ENCODE data around the gene ARSH. TPM values are rescaled to one million over a fixed set of nuclear protein-coding genes. Genes with fewer than 3 reads are reported as not detected.

The ARSH gene, protein sequence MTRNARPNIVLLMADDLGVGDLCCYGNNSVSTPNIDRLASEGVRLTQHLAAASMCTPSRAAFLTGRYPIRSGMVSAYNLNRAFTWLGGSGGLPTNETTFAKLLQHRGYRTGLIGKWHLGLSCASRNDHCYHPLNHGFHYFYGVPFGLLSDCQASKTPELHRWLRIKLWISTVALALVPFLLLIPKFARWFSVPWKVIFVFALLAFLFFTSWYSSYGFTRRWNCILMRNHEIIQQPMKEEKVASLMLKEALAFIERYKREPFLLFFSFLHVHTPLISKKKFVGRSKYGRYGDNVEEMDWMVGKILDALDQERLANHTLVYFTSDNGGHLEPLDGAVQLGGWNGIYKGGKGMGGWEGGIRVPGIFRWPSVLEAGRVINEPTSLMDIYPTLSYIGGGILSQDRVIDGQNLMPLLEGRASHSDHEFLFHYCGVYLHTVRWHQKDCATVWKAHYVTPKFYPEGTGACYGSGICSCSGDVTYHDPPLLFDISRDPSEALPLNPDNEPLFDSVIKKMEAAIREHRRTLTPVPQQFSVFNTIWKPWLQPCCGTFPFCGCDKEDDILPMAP
- total RNA-seq (not detected), polyA plus RNA-seq (under 1 TPM in 1 of 2 donors, not detected in 1; 0.02 TPM)
- long read RNA-seq, donor 1: 0 reads
- long read RNA-seq, donor 2: 0 reads
- long read RNA-seq, donor 3: 0 reads
- long read RNA-seq, donor 4: 0 reads
- long read RNA-seq, donor 5: 0 reads

DNA sequence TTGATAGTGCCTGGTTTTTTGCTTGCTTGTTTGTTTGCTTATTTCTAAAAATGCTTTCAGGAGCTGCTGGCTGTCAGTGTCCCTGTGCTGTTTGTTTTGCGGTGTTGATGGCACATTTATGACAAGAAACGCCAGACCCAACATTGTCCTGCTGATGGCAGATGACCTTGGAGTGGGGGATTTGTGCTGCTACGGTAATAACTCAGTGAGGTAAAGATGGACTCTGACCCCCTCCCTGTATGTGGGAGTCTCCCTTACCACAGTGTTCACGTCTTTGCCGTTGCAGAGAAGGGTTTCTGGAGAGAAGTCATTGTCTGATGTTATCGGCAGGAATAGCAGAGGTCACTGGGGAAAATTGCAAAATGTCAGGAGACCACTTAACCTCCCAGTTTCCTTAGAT is at the start of gene ARSH:
TSS of gene ARSH (plus strand) at position 52 of the 400 bp plus-strand sequence. CDS start at position 119, 67 bp downstream.
- ATAC-seq (ENCODE audit: insufficient read depth, low FRiP score): no peak
- H3K4me3 ChIP-seq: no peak within 1 kb of the TSS
- TF ChIP-seq, protein P1, sequence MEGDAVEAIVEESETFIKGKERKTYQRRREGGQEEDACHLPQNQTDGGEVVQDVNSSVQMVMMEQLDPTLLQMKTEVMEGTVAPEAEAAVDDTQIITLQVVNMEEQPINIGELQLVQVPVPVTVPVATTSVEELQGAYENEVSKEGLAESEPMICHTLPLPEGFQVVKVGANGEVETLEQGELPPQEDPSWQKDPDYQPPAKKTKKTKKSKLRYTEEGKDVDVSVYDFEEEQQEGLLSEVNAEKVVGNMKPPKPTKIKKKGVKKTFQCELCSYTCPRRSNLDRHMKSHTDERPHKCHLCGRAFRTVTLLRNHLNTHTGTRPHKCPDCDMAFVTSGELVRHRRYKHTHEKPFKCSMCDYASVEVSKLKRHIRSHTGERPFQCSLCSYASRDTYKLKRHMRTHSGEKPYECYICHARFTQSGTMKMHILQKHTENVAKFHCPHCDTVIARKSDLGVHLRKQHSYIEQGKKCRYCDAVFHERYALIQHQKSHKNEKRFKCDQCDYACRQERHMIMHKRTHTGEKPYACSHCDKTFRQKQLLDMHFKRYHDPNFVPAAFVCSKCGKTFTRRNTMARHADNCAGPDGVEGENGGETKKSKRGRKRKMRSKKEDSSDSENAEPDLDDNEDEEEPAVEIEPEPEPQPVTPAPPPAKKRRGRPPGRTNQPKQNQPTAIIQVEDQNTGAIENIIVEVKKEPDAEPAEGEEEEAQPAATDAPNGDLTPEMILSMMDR (IDR thresholded peaks at IDR 0.05; ENCODE audit: control extremely low read depth, extremely low read depth): no peak

DNA sequence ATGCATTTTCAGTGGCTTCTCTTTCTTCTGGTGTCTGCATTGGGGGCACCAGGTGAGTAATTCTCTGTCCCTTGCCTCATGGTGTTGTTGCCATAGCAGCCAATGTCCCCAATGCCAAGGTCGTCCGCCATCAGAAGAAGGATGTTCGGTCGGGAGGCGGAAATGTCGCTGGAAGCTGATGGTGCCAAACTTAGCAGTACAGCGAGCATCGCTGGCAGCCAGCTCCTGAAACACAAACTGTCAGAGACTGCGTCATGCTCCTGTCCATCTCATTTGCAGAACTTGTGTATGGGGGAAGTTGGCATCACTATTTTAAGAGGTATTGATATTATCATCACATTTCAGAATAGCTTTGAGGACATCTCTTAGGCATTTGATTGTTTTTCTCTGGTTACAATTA is 48.1 kb upstream of the ARSH start:
- peaks cover 0 to 20% (median 0%) of the 10 kb centered on the region in 3 donors for H3K27me3 ChIP-seq (ENCODE audit: control insufficient read depth in 3 of 3, insufficient read depth in 3 of 3, low read length in 2 of 3)
- H3K9ac ChIP-seq (ENCODE audit: insufficient read depth in 1 of 2, low read length in 2 of 2): no peak overlapping the region
- H3K9me3 ChIP-seq (ENCODE audit: control insufficient read depth in 4 of 4, insufficient read depth in 3 of 4, low read length in 3 of 4): no peaks in the 10 kb centered on the region
- no peaks in the 10 kb centered on the region for H3K36me3 ChIP-seq (ENCODE audit: control insufficient read depth in 4 of 4, insufficient read depth in 4 of 4, low read length in 4 of 4)
- WGBS, 2 donors: 81 to 85% methylated on average over 9 of the region's 9 CpGs
- H3K4me3 ChIP-seq: no peak overlapping the region
- no peak for DNase-seq
- no peak for ATAC-seq (ENCODE audit: insufficient read depth, low FRiP score)
- H3K4me1 ChIP-seq (ENCODE audit: control insufficient read depth in 5 of 5, insufficient read depth in 5 of 5, low read length in 5 of 5): no peaks in the 10 kb centered on the region
- no peak overlapping the region for H3K27ac ChIP-seq (ENCODE audit: low read depth in 1 of 2, low read length in 1 of 2)
- TF ChIP-seq, protein P1 (IDR thresholded peaks at IDR 0.05; ENCODE audit: control extremely low read depth, extremely low read depth): no peak

More for the DNA sequence above, at the start of gene ARSH:
- Histone ChIP-seq H3K27ac (ENCODE audit: low read depth in 1 of 2, low read length in 1 of 2) (no peak within 1 kb of the TSS), H3K9me3 (ENCODE audit: control insufficient read depth in 4 of 4, insufficient read depth in 3 of 4, low read length in 3 of 4) (peaks cover 0 to 11% (median 1%) of the 10 kb centered on the region in 4 donors), H3K9ac (ENCODE audit: insufficient read depth in 1 of 2, low read length in 2 of 2) (no peak within 1 kb of the TSS), H3K4me1 (ENCODE audit: control insufficient read depth in 5 of 5, insufficient read depth in 5 of 5, low read length in 5 of 5) (no peaks in the 10 kb centered on the region), H3K36me3 (ENCODE audit: control insufficient read depth in 4 of 4, insufficient read depth in 4 of 4, low read length in 4 of 4) (no peaks in the 10 kb centered on the region), H3K27me3 (ENCODE audit: control insufficient read depth in 3 of 3, insufficient read depth in 3 of 3, low read length in 2 of 3) (peaks cover 0 to 2% (median 0%) of the 10 kb centered on the region in 3 donors)
- no peak for DNase-seq
- 77 to 78% methylated on average over 6 of the region's 6 CpGs for WGBS, 2 donors

DNA sequence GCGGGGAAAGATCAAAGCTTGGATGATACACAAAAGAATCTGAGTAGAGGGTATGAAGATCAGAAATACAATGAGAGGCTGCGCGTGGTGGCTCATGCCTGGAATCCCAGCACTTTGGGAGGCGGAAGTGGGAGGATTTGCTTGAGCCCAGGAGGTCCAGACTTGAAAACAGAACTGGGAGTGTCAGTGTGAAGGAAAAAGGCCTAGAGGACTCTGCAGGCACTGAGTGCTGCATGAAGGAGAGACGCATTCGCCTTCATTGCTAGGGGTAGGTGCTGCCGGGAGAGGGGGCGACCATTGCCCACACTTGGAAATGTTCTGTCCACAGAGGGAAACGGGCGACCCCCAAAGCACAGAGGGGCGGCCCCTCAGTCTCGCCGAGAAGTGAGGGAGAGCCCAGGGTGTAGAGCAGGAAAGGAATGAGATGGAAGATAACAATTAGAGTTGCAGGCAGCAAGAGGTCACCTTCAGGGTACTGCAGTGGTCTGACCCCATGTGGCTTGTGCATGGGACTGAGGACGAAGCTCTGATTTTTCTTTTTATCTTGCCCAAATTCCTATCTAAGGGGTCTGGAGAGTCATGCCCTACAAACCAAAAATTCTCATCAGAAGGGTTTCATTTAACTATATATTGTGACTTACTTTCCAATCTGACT is 45.4 kb upstream of the ARSH start:
- Histone ChIP-seq H3K9me3 (ENCODE audit: control insufficient read depth in 4 of 4, insufficient read depth in 3 of 4, low read length in 3 of 4) (no peaks in the 10 kb centered on the region), H3K27ac (ENCODE audit: low read depth in 1 of 2, low read length in 1 of 2) (no peak overlapping the region), H3K27me3 (ENCODE audit: control insufficient read depth in 3 of 3, insufficient read depth in 3 of 3, low read length in 2 of 3) (peaks cover 0 to 27% (median 0%) of the 10 kb centered on the region in 3 donors), H3K4me1 (ENCODE audit: control insufficient read depth in 5 of 5, insufficient read depth in 5 of 5, low read length in 5 of 5) (no peaks in the 10 kb centered on the region), H3K9ac (ENCODE audit: insufficient read depth in 1 of 2, low read length in 2 of 2) (no peak overlapping the region), H3K4me3 (no peak overlapping the region), H3K36me3 (ENCODE audit: control insufficient read depth in 4 of 4, insufficient read depth in 4 of 4, low read length in 4 of 4) (no peaks in the 10 kb centered on the region)
- WGBS, 2 donors: 83 to 88% methylated on average over 14 of the region's 14 CpGs
- ATAC-seq (ENCODE audit: insufficient read depth, low FRiP score): no peak
- no peak for DNase-seq
- TF ChIP-seq, protein P1 (IDR thresholded peaks at IDR 0.05; ENCODE audit: control extremely low read depth, extremely low read depth): no peak

Measured in lung (tissue), 16 donors.